ENCODE results near the gene KIAA0586.
A peak's percentile ranks its signal among the peaks of the same experiment; 100 is the strongest.
"Not testable (repeated sequence)": the region's sequence is repeated elsewhere in the genome, so short reads cannot be mapped to it uniquely, and the experiment has no call there.

Gene KIAA0586

DNA sequence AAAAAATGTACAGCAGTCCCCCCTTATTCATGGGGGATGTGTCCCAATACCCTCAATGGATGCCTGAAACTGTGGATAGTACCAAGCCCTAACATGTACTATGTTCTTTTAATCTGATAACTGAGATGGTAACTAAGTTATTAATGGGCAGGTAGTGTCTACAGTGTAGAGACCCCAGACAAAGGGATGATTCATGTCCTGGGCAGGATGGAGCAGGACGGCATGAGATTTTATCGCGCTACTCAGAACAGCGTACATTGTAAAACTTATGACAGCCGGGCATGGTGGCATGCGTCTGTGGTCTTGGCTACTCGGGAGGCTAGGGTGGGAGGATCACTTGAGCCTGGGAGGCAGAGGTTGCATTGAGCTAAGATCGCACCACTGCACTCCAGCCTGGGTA lies 37.1 kb downstream of the KIAA0586 start:
- DNase-seq (ENCODE audit: low read depth), result no peak

DNA sequence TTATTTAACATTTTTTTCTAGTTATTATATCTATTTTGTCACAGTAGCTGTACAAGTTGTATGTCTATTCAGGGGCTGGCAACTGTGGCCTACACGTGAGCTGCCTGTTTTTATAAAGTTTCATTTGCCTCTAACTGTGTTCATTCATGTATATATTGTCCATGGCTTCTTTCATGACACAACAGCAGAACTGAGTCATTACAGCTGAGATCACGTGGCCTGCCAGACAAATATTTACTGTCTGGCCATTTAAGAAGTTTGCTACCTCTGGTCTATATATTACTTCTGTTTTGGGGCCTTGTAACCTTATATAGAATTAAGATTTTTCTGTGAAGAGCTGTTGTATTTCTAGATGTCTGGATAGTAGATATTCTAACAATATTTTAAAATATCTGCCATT lies 37.9 kb downstream of the KIAA0586 start:
- no peak for DNase-seq (ENCODE audit: low read depth)

DNA sequence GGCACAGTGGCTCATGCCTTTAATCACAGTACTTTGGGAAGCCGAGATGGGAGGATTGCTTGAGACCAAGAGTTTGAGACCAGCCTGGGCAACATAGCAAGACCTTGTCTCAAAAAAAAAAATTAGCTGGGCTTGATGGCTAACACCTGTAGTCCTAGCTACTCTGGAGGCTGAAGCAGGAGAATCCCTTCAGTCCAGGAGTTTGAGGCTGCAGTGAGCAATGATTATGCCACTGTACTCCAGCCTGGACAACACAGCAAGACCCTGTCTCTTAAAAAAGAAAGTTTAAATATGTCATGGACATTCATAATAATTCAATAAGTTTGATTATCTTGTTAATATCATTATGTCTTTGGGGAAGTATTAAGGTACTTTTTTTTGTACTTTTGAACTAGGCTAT lies 38.9 kb downstream of the KIAA0586 start:
- DNase-seq (ENCODE audit: low read depth), result no peak

DNA sequence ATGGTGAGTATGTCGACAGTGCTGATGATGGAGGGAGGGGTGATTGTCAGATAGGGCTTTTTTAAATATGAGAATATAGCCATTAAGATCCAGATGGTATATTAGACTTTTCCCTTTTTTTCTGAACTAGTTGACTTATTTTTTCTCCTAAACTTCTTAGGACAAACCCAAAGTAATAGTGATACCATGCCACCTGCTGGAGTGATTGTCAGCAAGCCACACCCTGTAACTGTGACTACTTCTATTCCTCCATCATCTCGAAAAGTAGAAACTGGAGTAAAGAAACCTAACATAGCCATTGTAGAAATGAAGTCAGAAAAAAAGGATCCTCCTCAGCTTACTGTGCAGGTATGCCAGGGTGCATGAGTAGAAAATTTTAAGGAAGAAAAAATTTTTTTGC lies 40.1 kb downstream of the KIAA0586 start:
- DNase-seq (ENCODE audit: low read depth), result no peak

DNA sequence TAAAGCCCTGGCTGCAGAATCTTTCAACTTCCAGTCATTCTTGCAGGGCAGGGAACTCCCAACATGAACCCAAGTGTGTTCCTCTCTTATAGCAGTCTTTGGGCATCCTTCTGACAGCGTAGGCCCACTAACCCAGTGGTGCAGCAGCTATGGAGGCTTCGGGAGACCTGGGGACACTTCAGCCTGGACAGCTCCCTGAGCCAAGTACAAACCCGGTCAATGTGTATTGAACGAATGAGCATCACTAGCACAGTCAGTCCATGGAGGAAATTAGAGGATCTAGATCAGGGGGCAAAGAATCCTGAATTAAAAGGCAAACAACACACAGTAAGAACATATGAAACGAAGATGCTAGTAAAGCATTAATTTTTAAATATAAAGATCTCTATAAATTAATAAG lies 41.8 kb downstream of the KIAA0586 start:
- no peak for DNase-seq (ENCODE audit: low read depth)

DNA sequence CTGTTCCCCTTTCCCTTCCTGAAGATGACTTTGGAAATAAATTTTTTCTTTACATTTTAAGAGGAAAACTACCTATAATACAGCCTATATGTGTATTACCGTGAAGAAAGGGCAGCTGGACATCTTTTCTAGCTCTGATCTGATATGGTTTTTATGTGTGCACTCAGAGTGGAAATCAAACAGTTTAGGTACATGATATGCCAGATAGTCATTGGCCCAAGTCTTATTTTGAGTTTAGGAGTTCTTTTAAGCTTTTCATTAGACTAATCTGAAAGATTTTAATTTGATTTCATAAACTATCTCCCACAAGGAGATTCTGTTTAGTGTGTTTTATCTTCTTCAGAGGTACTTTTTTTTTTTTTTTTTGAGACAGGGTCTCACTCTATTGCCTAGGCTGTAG lies 48.8 kb downstream of the KIAA0586 start:
- no peak for DNase-seq (ENCODE audit: low read depth)

DNA sequence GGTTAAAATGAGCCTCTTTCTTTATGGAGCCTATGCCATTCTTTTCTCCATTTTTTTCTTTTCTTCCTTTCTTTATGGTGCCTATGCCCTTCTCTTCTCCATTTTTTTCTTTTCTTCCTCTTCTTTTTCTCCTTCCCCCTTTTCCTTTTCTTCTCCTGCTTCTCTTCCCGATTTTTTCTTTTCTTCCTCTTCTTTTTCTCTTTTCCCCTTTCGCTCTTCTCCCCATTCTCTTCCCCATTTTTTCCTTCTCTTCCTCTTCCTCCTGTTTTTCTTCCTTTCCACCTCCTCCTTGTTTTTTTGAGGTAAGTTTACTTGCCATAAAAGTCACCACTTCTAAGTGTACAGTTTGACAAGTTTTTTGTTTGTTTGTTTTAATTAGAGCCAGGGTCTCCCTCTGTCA lies 50.1 kb downstream of the KIAA0586 start:
- DNase-seq (ENCODE audit: low read depth), result no peak

DNA sequence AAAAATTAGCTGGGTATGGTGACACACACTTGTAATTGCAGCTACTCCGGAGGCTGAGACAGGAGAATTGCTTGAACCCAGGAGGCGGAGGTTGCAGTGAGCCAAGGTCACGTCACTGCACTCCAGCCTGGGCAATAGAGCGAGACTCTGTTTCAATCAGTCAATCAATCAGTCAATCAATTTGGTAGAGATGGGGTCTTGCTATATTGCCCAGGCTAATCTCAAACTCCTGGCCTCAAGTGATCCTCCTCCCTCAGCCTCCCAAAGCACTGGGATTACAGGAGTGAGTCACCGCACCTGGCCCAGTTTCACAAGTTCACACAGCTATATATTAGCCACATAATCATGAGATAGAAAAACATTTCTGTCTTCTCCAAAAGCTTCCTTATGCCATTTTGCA lies 50.8 kb downstream of the KIAA0586 start:
- DNase-seq (ENCODE audit: low read depth), result not testable (repeated sequence)

DNA sequence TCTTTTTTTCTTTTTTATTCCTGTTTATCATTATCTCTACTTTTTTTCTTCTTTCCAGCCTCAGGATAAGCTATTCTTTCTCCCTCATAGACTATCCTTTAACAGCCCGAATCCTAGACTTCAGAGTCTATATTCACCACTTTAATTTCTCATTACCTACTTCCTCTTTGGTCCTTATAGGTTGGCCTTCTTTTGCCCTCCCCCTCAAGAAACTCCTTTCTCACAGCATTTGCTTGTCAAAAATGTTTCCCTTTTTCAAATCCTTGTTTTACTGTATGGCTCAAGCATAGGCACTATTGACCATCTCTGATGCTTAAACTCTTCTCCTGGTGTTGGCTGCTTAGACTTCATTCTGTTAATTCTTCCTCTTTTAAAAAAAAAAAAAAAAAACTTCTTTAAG lies 52.5 kb downstream of the KIAA0586 start:
- DNase-seq (ENCODE audit: low read depth), result no peak

DNA sequence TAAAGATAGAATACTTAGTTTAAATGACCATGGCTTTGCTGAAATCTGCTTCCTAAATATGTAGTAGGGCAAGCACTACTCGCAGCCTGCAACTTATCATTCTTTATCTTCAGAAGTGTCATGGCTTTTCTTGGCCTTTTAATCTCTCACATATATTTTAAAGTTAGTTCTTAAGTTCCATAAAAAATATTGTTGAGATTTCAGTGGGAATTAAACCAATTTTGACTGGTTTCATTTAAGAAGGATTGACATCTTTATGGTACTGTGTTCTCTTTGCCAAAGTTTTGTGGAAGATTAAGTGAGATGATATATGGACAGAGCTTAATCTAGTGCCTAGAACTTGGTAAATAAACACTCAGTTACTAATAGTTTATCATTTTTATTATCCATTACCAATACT lies 56.7 kb downstream of the KIAA0586 start:
- no peak for DNase-seq (ENCODE audit: low read depth)

DNA sequence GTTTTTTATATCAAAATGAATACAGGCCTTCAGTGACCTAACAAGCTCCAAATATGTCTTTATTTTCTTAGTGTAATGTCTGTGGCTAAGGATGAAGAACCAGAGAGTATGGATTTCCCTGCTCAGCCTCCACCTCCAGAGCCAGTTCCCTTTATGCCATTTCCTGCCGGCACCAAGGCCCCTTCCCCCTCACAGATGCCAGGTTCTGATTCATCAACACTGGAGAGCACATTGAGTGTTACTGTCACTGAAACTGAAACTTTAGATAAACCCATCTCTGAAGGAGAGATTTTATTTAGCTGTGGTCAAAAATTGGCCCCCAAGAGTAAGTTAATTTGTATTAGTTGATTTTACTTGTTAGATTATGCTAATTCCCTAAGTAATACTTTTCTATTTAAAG lies 61.0 kb downstream of the KIAA0586 start:
- peak; percentile 9 for DNase-seq (ENCODE audit: low read depth)

DNA sequence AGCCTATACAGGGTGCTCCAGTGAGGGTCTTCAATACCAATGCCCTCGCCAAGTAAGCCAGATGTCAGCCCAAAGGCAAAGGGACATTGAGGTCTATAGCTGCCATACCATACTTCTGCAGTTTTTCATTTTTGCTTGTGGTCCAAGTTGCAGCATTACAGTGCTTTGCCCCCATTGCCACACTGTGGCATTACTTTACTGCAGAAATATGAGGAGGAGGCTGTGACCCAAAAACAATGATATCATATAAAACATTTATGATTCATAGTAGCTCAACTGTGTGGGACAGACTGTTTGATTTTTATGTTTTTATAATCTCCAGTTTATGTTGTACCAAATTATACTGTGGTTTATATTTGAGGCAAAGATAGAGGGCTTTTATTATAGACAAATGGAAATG lies 64.1 kb downstream of the KIAA0586 start:
- DNase-seq (ENCODE audit: low read depth), result no peak

DNA sequence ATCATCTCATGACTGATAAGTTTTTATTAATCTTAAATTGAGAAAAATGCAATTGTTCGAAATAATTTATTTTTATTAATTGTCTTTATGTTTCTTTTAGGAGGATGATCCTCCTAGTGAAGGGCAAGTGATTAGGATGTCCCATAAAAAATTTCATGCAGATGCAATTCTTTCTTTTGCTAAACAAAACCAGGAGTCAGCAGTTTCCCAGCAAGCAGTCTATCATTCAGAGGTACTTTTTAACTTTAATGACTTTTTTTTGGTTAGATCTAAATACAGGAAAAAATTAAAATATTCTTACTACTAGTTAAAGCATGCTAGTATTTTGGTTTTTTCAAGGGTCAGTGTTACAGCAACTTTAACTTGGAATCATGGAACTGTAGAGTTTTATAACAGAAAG lies 64.5 kb downstream of the KIAA0586 start:
- DNase-seq (ENCODE audit: low read depth), result no peak

DNA sequence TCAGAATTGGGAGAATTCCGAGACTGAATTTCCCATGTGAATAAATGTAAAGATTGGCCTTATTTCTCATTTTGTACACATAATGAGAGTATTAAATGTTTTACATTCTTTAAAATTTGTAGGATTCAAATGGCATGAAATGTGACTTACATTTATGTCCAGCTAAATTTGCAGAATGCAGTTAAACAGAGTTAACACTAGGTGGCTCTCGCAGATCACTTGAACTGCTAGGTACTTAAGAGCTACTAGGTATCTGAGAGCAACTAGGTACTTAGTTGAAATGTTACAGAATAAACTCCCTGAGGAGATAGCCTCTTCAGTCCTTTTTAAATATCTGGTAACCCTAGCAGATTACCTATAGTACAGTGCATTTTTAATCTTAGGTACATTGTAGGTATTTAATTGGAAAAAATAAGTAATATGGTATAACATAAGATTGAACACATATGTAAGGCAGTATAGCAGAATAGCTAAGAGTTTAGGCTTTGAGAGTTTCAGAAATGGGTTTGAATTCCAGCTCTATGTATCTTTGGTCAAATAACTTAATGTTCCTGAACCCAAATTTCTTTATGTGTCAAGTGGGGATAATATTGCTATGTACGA lies 73.8 kb downstream of the KIAA0586 start:
- DNase-seq (ENCODE audit: low read depth), result peak; percentile 28

DNA sequence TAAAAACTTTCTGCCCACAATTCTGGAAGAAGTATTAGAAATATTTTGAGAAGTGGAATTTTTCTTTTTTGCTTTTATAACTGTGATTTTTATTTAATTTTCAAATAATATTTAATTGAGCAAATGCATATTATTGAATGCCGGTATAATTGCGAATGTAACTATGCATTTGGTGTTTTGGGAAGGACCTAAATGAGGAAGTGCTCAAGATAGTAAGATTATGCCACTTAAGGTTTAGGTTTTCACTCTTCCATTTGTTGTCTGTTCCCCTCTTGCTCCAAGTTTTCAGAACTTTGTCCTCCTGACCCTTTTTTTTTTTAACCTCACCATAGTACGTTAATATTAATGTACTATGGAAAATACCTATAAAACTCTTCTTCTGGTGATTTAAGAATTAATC lies 85.8 kb downstream of the KIAA0586 start:
- no peak for DNase-seq (ENCODE audit: low read depth)

DNA sequence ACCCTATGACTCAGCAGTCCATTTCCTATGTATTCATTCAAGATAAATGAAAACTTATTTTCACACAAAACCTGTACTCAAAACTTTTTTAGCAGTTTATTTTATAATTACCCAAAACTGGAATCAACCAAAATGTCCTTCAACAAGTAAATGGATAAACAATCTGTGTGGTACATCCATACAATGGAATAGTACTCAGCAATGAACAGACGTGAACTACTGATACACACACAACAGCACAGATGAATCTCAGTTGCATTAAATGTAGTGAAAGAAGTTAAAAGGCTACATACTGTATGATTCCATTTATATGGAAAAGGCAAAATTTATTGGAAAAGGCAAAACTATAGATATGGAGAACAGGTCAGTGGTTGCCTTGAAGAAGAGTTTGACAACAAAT lies 90.1 kb downstream of the KIAA0586 start:
- no peak for DNase-seq (ENCODE audit: low read depth)

DNA sequence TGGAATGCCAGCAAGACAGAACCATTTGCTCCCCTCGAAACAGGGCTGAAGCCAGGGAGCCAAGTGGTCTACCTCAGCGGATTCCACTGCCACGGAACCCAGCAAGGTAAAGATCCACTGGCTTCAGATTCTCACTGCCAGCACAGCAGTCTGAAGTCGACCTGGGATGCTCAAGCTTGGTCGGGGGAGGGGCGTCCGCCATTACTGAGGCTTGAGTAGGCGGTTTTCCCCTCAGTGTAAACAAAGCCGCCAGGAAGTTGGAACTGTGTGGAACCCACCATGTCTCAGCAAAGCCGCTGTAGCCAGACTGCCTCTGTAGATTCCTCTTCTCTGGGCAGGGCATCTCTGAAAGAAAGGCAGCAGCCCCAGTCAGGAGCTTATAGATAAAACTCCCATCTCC lies 98.2 kb downstream of the KIAA0586 start:
- not testable (repeated sequence) for DNase-seq (ENCODE audit: low read depth)

DNA sequence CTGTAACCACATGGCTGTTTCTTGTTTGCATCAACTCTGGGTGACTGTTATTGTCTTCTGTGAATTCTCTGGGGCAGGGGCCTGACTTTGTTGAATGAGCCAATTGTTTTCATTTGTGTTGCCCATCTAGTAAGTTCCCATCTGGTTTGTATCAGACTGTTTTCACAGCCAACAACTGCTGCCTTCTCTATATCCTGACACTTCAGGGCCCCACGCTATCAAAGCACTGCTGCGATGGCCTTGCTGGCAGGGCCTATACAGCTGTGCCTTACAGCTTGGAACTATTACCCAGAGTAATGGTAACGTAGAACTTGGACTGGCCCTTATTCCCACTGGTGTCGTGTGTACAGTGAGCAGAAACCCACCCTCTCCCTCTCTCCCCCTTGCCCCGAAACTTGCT lies 105.9 kb downstream of the KIAA0586 start:
- DNase-seq (ENCODE audit: low read depth), result no peak

DNA sequence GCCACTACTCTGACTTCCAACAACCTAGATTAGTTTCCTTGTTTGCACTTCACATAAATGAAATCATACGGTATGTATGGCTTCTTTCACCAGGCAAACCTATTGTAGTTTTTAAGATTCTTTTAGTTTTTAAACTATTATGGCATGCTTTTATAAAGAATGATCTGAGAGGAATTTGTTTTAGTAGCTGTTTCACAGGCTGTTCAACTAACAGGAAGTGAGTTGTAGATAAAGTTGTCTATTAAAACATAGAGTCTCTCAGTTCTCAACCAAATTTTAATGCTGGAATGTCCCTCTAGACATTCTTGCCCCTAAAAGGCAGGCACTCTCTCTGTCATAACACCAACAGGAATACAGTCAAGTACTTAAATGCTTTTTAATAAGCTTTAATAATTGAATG lies 107.5 kb downstream of the KIAA0586 start:
- no peak for DNase-seq (ENCODE audit: low read depth)

DNA sequence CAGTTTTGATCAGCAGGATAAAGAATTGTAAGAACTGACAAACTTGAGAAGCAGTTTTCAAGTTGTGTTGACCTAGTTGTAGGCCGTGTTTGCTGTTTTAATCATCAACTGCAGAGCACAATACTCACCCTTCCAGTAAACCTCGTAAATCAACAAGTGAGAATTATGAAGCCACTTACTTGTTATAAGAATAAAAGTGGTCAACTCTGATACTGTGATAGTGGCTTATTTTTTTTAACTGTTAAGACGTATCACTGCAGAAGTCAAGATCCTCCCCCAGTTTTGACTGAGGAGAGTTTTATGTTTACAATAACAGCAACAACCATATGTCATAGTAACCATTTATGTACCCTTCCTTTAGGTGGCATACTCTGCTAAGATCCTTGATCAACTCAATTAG lies 109.5 kb downstream of the KIAA0586 start:
- no peak for DNase-seq (ENCODE audit: low read depth)

DNA sequence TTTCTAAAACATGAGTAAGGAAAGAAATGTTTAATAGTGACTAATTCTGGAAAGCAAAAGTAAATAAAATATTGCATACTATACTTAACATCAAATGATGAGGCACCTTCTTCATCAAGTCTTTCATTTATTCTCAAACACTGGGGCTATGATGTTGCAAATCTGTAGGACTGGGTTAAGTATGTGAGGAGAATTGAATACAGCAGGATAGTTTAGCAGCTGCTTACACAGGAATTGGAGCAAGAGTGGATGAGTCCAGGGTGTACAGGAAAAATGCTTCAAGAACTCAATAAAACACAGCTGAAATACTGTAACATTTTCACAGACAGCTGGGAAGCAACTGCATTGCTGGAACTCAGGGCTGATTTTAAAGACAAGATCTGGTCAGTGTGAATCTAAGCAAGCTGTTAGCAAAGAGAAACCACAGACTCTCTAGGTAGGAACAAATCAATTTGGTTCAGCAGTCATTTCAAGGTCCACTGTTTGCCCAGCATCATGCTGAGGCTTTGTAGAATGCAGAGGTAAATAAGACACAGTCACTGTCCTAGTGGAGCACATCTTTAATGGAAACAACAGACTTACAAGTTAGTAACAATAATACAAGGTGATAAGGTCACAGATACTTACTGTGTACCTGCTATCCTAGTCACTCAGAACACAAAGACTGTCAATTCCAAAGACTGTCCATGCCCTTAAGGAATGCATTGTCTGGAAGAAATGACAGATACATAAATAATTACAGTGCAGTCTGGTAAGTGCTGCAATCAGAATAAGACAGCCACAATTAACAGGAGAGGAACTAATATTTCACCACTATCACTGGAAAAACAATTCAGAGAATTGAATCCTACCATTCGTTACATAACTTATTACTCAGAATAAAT lies 113.5 kb downstream of the KIAA0586 start:
- DNase-seq (ENCODE audit: low read depth), result no peak

DNA sequence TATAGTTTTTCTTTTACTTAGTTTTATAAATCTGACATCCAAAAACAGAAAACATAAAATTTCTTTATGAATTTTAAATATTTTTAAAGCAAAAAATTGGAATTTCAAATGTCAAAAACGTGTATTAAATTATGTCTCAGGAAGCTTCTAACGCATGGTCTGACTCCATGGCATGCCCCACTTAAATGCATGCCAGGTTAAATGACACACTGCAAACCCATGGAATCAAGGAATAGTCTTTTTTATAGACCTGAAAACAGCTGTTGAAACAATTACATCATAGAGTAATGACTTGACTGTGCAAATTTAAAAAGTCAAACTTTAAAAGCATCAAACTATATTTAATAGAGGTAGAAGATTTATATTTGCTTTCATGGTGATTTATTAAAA lies 114.1 kb downstream of the KIAA0586 start:
- no peak for DNase-seq (ENCODE audit: low read depth)

DNA sequence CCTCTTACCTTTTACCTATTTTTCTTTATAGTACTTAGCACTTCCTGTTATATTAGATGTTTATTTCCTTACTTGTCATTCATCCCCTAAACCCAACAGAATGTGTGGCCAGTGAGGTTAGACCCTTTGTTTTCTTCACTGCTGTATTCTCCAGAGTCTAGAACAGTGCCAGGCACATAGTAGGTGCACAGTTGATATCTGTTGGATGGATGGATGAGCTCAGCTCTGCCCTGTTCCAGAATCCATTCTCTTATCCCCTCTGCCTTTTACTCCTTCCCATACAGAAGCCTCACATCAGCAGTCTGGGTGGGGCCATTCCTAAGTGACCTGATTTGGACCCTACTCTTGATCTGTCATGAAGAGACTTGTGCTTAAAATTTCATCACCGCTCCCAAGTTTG lies 115.7 kb downstream of the KIAA0586 start:
- DNase-seq (ENCODE audit: low read depth), result no peak

DNA sequence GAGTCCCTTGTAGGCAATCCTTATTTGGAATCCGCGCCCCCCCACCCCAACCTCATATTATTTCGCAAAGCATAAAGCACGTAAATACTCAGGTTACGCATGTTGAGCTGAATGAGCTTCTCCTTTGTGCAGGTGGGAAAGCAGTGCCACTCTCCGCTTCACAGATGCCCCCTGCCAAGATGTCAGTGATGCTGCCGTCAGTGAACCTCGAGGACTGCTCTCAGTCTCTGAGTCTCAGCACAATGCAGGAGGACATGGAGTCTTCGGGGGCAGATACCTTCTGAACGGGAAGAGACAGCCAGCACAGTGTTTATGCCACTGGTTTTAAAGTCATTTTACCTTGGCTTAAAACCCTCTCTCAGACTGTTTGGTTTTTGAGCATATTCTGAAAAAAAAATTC lies 120.1 kb downstream of the KIAA0586 start:
- no peak for DNase-seq (ENCODE audit: low read depth)
